Glutamatergic neuron (in vitro differentiated cells): Measurements from ENCODE around the gene MTCP1. TPM values are rescaled to one million over a fixed set of nuclear protein-coding genes. Genes with fewer than 3 reads are reported as not detected.

ENCODE experiments used
- DNase-seq: peaks from one replicate; pipeline ENCODE4 v3.0.0; 2022
- H3K27ac Mint-ChIP-seq: one replicate; pipeline ENCODE4 v1.8.0; 2020; ENCODE audit warnings: mild to moderate bottlenecking, mixed read lengths, inconsistent platforms; ENCODE audit not compliant: unreplicated experiment
- H3K27me3 Mint-ChIP-seq: one replicate; pipeline ENCODE4 v1.8.0; 2020; ENCODE audit warnings: mild to moderate bottlenecking, moderate library complexity, mixed read lengths, inconsistent platforms; ENCODE audit not compliant: unreplicated experiment
- H3K36me3 Mint-ChIP-seq: one replicate; pipeline ENCODE4 v1.8.0; 2020; ENCODE audit warnings: mild to moderate bottlenecking, mixed read lengths, inconsistent platforms; ENCODE audit not compliant: unreplicated experiment
- H3K4me1 Mint-ChIP-seq: one replicate; pipeline ENCODE4 v1.8.0; 2020; ENCODE audit warnings: mild to moderate bottlenecking, low read depth, mixed read lengths, inconsistent platforms; ENCODE audit not compliant: unreplicated experiment
- H3K4me3 Mint-ChIP-seq: one replicate; pipeline ENCODE4 v1.8.0; 2020; ENCODE audit warnings: mild to moderate bottlenecking, mixed read lengths, inconsistent platforms; ENCODE audit not compliant: unreplicated experiment
- H3K9me3 Mint-ChIP-seq: one replicate; pipeline ENCODE4 v1.8.0; 2020; ENCODE audit warnings: mild to moderate bottlenecking, moderate library complexity, mixed read lengths, inconsistent platforms; ENCODE audit not compliant: unreplicated experiment
- total RNA-seq: library from RNA; stranded (reverse); fragmentation: NEBNext Ultra II Directional; extraction: Animal tissue kit (Norgen Biotek cat#: 25700); gene quantifications from one replicate; pipeline ENCODE4 v1.2.1, GENCODE V29; 2021; ENCODE audit not compliant: unreplicated experiment
- TF ChIP-seq, protein P1 (sequence below): fragments of 200-600 bp; sonication (generic); IDR thresholded peaks from one replicate; pipeline ENCODE4 v1.5.0; 2021; ENCODE audit not compliant: partially characterized antibody, unreplicated experiment

The MTCP1 gene
- total RNA-seq, 1 donor from 2014 or later = 9.5 TPM

DNA sequence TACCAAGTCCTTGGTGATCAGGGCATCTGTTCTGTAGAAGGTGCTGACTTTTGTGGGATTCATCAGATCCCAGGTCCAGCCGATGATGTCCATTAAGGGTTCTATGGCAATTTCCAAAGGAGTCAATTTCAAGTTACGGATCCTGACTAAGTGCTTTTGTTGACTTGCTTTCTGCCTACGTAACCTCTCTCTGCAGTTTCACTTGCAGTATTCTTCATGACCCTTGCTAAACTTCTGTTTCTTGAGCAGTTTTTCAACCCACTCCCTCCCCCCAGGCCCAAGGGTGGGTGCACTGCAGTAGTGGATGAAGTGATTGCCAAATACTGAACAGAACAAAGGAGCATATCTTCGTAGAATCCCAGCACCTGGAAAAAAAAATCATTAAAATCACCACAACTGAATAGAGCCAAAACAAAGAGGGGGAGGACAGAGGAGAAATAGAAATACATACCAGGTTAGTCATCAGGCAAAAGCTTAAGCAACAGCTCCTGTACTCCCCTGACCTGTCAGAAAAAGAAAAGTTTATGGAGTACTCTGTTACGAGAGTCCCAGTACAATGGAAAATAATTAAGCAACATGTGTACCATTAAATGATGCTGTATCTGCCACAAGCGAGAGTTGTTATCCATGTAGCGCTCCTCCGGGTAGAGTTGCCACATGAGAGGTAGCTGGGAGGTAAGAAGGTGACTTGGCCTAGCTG lies 5.8 kb downstream of the MTCP1 start:
- H3K27ac Mint-ChIP-seq = no peak overlapping the region
- no peak for DNase-seq
- no peaks in the 10 kb centered on the region for H3K4me1 Mint-ChIP-seq
- TF ChIP-seq, protein P1, sequence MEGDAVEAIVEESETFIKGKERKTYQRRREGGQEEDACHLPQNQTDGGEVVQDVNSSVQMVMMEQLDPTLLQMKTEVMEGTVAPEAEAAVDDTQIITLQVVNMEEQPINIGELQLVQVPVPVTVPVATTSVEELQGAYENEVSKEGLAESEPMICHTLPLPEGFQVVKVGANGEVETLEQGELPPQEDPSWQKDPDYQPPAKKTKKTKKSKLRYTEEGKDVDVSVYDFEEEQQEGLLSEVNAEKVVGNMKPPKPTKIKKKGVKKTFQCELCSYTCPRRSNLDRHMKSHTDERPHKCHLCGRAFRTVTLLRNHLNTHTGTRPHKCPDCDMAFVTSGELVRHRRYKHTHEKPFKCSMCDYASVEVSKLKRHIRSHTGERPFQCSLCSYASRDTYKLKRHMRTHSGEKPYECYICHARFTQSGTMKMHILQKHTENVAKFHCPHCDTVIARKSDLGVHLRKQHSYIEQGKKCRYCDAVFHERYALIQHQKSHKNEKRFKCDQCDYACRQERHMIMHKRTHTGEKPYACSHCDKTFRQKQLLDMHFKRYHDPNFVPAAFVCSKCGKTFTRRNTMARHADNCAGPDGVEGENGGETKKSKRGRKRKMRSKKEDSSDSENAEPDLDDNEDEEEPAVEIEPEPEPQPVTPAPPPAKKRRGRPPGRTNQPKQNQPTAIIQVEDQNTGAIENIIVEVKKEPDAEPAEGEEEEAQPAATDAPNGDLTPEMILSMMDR = no peak
- no peaks in the 10 kb centered on the region for H3K27me3 Mint-ChIP-seq
- no peak overlapping the region for H3K4me3 Mint-ChIP-seq
- no peaks in the 10 kb centered on the region for H3K9me3 Mint-ChIP-seq
- H3K36me3 Mint-ChIP-seq = no peaks in the 10 kb centered on the region

DNA sequence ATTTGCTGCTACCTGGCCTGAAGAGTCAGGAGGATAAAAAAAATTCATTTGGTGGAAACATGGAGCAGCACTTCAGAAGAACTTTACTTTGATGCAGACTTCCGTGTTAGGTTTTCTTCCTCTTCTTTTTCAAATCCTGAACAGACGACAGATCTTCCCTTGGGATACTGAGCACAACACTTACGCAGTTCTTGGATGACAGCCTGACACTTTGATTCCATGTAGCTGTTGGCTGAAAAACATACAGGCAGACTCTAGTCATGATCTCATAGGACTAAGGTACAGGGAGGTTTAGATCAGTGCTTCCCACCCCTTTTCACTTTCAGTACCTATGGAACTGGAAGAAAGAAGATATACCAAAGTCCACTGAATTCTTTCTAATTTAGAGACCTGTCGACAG lies 9.2 kb downstream of the MTCP1 start:
- H3K27me3 Mint-ChIP-seq = no peaks in the 10 kb centered on the region
- H3K36me3 Mint-ChIP-seq = no peaks in the 10 kb centered on the region
- TF ChIP-seq, protein P1 = no peak
- H3K4me3 Mint-ChIP-seq = no peak overlapping the region
- H3K27ac Mint-ChIP-seq = no peak overlapping the region
- no peaks in the 10 kb centered on the region for H3K9me3 Mint-ChIP-seq
- no peak for DNase-seq
- H3K4me1 Mint-ChIP-seq = no peaks in the 10 kb centered on the region

DNA sequence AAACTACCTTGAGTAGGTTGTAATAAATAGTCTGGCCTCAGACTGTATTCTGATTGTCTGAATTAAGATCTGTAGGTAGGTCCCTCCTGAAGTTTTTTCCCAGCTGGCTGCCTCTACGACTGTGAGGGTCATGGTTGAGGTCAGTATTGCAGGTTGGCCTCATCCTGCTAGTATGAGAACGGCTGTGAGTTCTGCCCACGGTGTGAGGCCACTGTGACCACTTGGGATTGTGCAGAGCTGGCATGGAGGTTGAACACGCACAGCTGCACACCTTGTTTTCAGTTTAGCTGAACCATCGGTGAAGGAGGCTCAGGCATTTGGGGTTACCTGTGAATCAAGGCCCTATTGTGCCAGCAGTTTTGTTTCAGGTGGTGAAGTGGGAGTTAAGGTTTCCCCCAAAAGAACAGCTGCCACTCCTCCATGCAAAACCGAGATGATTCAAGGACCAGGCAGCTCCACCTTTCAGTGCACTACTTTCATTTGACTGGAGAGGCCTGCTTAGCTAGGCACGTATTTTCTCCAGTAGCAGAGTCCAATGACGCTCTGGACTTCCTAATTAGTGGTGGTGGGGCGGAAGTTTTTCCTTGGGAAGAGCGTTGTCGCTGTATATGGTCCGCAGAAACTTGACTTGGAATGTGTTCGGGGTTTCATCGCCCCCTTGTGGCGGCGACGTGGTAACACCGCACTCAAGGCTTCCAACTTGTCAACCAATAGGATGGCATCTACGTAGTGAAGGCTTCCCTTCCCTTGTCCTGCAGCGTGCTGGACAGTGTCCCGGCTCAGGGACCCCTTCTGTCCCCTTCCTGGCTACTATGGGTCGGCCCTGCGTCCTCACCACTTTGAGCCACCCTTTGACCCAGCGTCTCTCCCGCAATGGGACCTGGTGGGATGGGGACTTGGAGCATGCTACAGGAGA lies 13.8 kb downstream of the MTCP1 start:
- H3K27me3 Mint-ChIP-seq = no peaks in the 10 kb centered on the region
- H3K4me1 Mint-ChIP-seq = no peaks in the 10 kb centered on the region
- TF ChIP-seq, protein P1 = peak; percentile 80
- H3K4me3 Mint-ChIP-seq = no peak overlapping the region
- H3K27ac Mint-ChIP-seq = no peak overlapping the region
- peak; percentile 54 for DNase-seq
- no peaks in the 10 kb centered on the region for H3K9me3 Mint-ChIP-seq
- H3K36me3 Mint-ChIP-seq = no peaks in the 10 kb centered on the region

- no peak overlapping the region for H3K4me3 Mint-ChIP-seq
- DNase-seq = no peak
- TF ChIP-seq, protein P1 = no peak
- H3K27ac Mint-ChIP-seq = no peak overlapping the region
- no peaks in the 10 kb centered on the region for H3K4me1 Mint-ChIP-seq
- H3K27me3 Mint-ChIP-seq = no peaks in the 10 kb centered on the region
- H3K9me3 Mint-ChIP-seq = no peaks in the 10 kb centered on the region
- H3K36me3 Mint-ChIP-seq = no peaks in the 10 kb centered on the region
Measured at GRCh38 chrX:155056471-155056870, 14.5 kb downstream of the MTCP1 start.

DNA sequence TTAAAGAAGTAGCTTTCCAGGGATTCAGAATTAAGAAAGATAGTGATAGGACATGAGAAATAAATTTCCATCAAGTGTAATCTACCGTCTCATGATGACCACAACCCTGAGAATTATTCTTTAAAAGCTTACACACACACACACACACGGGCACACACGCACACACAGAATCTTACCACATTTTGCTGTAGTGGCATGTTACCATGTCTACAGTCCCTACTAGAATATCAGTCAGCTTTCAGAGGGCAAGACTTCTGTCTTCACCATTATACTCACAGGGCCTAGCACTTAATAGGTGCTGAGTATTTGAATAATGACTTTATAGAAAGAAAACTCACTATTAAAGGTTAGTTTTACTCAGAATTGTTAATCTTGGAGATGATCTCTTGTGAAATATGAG lies 15.4 kb downstream of the MTCP1 start:
- Mint-ChIP-seq H3K9me3 (no peaks in the 10 kb centered on the region), H3K27me3 (no peaks in the 10 kb centered on the region), H3K4me1 (no peaks in the 10 kb centered on the region), H3K4me3 (no peak overlapping the region), H3K27ac (no peak overlapping the region), H3K36me3 (no peaks in the 10 kb centered on the region)
- TF ChIP-seq, protein P1 = no peak
- DNase-seq = no peak
